Measurements from ENCODE around the gene FBXW7.

- peak; percentile 66 to 71 for TF ChIP-seq CTCF (conservative IDR thresholded peaks at IDR 0.05 in 1 of 2, IDR thresholded peaks at IDR 0.05 in 1 of 2; ENCODE audit: extremely low read depth in 1 of 2, insufficient read depth in 1 of 2, low read depth in 1 of 2, low read length in 2 of 2)
- TF ChIP-seq EZH2 (IDR thresholded peaks at IDR 0.05; ENCODE audit: borderline replicate concordance, low read length) = no peak
These were observed 127.2 kb downstream of the FBXW7 start for GRCh38 chr4:152408514-152409327.
